Glutamatergic neuron (in vitro differentiated cells): ENCODE data around the gene NDUFAF8. TPM values are rescaled to one million over a fixed set of nuclear protein-coding genes. Genes with fewer than 3 reads are reported as not detected.

Experiments
- DNase-seq: peaks from one replicate; pipeline ENCODE4 v3.0.0; 2022
- H3K27ac Mint-ChIP-seq: one replicate; pipeline ENCODE4 v1.8.0; 2020; ENCODE audit warnings: mild to moderate bottlenecking, mixed read lengths, inconsistent platforms; ENCODE audit not compliant: unreplicated experiment
- H3K27me3 Mint-ChIP-seq: one replicate; pipeline ENCODE4 v1.8.0; 2020; ENCODE audit warnings: mild to moderate bottlenecking, moderate library complexity, mixed read lengths, inconsistent platforms; ENCODE audit not compliant: unreplicated experiment
- H3K36me3 Mint-ChIP-seq: one replicate; pipeline ENCODE4 v1.8.0; 2020; ENCODE audit warnings: mild to moderate bottlenecking, mixed read lengths, inconsistent platforms; ENCODE audit not compliant: unreplicated experiment
- H3K4me1 Mint-ChIP-seq: one replicate; pipeline ENCODE4 v1.8.0; 2020; ENCODE audit warnings: mild to moderate bottlenecking, low read depth, mixed read lengths, inconsistent platforms; ENCODE audit not compliant: unreplicated experiment
- H3K4me3 Mint-ChIP-seq: one replicate; pipeline ENCODE4 v1.8.0; 2020; ENCODE audit warnings: mild to moderate bottlenecking, mixed read lengths, inconsistent platforms; ENCODE audit not compliant: unreplicated experiment
- H3K9me3 Mint-ChIP-seq: one replicate; pipeline ENCODE4 v1.8.0; 2020; ENCODE audit warnings: mild to moderate bottlenecking, moderate library complexity, mixed read lengths, inconsistent platforms; ENCODE audit not compliant: unreplicated experiment
- total RNA-seq: library from RNA; stranded (reverse); fragmentation: NEBNext Ultra II Directional; extraction: Animal tissue kit (Norgen Biotek cat#: 25700); gene quantifications from one replicate; pipeline ENCODE4 v1.2.1, GENCODE V29; 2021; ENCODE audit not compliant: unreplicated experiment
- TF ChIP-seq, protein P1 (sequence below): fragments of 200-600 bp; sonication (generic); IDR thresholded peaks from one replicate; pipeline ENCODE4 v1.5.0; 2021; ENCODE audit not compliant: partially characterized antibody, unreplicated experiment

Gene NDUFAF8
- total RNA-seq, 1 donor from 2014 or later: 31.5 TPM

DNA sequence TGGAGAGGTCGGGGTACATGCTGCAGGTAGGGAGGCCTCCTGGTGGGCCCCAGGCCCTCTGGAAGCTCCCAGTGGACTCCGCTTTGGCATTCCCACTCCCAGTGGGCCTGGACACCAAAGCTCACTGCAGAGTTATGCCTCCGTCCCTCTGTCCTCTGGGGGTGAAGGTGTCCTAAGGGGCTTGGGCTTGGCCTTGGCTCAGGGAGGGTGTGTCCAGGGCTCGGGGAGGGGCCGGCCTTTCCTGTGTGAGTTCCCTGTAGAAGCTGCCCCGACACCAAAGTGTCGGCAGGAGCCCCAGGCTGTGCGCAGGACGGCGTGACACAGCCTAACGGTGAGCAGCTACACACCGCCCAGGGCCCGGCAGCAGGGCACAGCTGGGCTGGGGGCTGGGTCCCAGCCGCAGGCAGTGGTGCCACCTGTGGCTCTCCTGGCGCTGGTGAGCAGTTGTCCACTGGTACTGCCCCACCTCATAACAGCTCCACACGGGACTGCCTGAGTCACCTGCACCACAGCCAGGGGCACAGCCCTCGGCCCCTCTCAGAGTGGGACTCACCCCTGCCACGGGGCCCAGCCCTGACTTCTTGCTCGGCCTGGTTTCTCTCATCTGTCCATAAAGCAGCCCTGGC, 6.4 kb upstream of the NDUFAF8 start:
- Mint-ChIP-seq H3K9me3 (peaks cover 7% of the 10 kb centered on the region), H3K27ac (no peak overlapping the region), H3K4me1 (peaks cover 13% of the 10 kb centered on the region), H3K4me3 (no peak overlapping the region), H3K36me3 (peaks cover 6% of the 10 kb centered on the region), H3K27me3 (peaks cover 10% of the 10 kb centered on the region)
- DNase-seq: no peak
- TF ChIP-seq, protein P1, sequence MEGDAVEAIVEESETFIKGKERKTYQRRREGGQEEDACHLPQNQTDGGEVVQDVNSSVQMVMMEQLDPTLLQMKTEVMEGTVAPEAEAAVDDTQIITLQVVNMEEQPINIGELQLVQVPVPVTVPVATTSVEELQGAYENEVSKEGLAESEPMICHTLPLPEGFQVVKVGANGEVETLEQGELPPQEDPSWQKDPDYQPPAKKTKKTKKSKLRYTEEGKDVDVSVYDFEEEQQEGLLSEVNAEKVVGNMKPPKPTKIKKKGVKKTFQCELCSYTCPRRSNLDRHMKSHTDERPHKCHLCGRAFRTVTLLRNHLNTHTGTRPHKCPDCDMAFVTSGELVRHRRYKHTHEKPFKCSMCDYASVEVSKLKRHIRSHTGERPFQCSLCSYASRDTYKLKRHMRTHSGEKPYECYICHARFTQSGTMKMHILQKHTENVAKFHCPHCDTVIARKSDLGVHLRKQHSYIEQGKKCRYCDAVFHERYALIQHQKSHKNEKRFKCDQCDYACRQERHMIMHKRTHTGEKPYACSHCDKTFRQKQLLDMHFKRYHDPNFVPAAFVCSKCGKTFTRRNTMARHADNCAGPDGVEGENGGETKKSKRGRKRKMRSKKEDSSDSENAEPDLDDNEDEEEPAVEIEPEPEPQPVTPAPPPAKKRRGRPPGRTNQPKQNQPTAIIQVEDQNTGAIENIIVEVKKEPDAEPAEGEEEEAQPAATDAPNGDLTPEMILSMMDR: no peak

DNA sequence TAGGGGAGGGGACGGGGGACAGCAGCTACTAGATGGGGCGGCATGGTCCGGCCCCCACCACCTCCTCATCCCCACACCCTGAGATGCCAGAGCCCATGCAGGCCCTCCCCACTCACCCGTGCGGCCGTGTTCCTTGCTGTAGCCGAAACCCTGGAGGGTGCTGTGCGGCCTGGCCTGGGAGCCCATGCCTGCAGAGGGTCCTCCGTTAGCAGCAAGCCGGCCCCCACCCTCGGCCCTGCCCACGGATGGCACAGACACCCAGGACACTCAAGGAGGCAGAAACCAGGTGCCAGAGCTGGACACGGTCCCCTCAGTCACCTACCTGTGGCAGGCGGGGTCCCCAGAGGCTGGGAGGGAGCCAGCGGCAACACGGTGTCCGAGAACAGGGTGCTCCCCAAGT, 5.8 kb upstream of the NDUFAF8 start:
- peak; percentile 14 for DNase-seq
- Mint-ChIP-seq H3K4me1 (peaks cover 14% of the 10 kb centered on the region), H3K9me3 (peaks cover 8% of the 10 kb centered on the region), H3K4me3 (no peak overlapping the region), H3K36me3 (peaks cover 5% of the 10 kb centered on the region), H3K27me3 (peaks cover 14% of the 10 kb centered on the region), H3K27ac (no peak overlapping the region)
- TF ChIP-seq, protein P1: no peak

DNA sequence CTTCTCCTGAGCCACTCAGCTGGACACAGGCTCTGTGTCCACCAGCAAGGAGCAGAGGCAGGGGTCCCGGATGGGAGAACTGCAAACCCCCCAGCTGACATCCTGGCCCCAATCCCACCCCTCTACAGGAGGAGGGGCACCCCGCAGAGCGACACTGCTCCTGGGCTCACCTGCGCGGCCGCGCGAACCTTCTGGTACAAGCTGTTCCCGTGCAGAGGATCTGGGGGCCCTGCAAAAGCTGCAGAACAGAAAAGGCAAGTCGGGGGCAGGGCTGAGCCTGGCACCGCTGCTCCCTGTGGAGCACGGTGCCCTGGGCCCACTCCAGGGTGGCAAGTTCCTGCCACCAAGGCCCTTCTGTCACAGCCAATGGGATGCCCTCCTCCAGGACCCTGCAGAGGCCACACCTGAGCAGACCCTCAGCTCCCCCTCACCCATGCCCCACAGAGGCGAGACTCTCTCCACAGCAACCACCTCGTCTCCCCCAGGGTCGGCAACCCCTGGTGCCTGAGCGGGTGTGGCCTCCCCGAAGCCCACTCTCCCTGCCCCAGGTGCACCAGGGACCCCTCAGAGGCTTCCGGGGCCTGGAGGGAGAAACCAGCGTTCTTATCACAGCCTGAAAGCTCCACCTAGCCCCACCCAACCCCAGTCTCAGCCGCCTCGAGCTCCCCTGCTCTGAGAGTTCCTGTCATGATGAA, 5.2 kb upstream of the NDUFAF8 start:
- Mint-ChIP-seq H3K27me3 (peaks cover 14% of the 10 kb centered on the region), H3K36me3 (peaks cover 5% of the 10 kb centered on the region), H3K4me3 (no peak overlapping the region), H3K9me3 (peaks cover 9% of the 10 kb centered on the region), H3K27ac (no peak overlapping the region), H3K4me1 (peaks cover 13% of the 10 kb centered on the region)
- TF ChIP-seq, protein P1: no peak
- no peak for DNase-seq

DNA sequence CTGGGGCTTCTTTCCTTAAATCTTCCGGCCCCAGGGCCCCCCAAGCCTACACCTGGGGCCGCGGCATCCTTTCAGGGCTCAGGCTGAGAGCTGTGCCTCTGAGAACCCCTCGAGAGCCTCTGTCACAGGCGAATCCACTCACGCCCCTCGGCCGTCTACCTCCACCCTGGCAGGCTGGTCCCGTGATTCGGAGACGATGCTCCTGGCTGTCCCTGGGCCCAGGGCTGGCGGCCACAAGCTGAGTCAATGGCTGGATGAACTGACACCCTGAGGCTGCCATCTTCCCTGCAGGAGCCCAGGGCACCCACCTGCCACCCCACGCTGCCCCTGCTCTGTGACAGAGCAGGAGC, 4.6 kb upstream of the NDUFAF8 start:
- H3K27me3 Mint-ChIP-seq: peaks cover 14% of the 10 kb centered on the region
- TF ChIP-seq, protein P1: no peak
- H3K4me1 Mint-ChIP-seq: peaks cover 13% of the 10 kb centered on the region
- DNase-seq: no peak
- H3K36me3 Mint-ChIP-seq: peaks cover 5% of the 10 kb centered on the region
- H3K4me3 Mint-ChIP-seq: no peak overlapping the region
- H3K9me3 Mint-ChIP-seq: peaks cover 10% of the 10 kb centered on the region
- no peak overlapping the region for H3K27ac Mint-ChIP-seq
